DLD1 (cell line): ENCODE data around the gene C6orf141.

ENCODE experiments used
- in situ Hi-C: cut with HindIII; loops from 2 replicates; pipeline ENCODE4 v1.10.0; 2017; ENCODE audit warnings: low sequenced_read_pairs

The C6orf141 gene

DNA sequence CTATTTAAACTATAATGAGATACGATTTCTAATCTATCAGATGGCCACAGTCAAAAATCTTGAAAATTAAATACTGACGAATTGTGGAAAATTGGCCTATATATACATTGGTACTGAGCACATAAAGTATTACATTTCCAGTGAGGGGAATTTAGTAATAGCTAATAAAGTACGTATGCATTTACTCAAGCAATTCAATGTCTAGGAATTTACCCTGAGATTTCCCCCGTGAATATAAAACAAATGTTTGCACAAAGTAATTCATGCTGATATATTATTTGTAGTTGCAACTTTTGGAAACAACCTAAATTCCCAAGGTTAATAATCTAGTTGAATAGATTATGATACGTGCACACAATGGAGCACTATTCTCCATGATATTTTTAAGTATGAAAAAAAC is 14.7 kb upstream of the C6orf141 start:
- in situ Hi-C loops, result no loop called here

GRCh38 chr6:49539102-49539501 is 11.4 kb upstream of the C6orf141 start:
- in situ Hi-C loops, result no loop called here

GRCh38 chr6:49540614-49541013 is 9.9 kb upstream of the C6orf141 start:
- in situ Hi-C loops, result no loop called here

DNA sequence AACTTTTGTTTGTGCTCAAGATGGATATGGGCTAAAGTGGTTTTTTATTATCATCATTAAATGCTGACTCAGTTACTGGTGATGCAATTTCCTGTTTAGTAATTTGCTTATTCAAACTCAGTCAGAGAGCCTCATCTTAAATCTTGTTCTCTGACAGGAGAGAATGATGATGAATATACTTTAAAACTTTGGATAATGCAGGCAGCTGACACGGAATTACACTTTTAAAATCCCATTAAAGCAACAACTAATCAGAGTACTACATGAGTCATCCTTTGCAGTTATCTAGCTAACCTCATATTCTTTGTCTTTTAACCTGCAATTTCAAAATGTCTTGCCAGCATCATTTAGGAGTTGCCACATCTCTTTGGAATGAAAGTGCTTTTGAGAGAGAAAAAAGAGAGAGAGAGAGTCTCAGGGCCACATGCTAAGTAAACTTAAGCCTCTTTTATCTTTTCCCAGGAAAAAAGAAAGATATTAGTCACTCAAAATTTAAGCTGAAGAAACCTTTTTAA is 9.2 kb upstream of the C6orf141 start:
- in situ Hi-C loops, result no loop called here

GRCh38 chr6:49541936-49542335 is 8.5 kb upstream of the C6orf141 start:
- in situ Hi-C loops, result no loop called here

DNA sequence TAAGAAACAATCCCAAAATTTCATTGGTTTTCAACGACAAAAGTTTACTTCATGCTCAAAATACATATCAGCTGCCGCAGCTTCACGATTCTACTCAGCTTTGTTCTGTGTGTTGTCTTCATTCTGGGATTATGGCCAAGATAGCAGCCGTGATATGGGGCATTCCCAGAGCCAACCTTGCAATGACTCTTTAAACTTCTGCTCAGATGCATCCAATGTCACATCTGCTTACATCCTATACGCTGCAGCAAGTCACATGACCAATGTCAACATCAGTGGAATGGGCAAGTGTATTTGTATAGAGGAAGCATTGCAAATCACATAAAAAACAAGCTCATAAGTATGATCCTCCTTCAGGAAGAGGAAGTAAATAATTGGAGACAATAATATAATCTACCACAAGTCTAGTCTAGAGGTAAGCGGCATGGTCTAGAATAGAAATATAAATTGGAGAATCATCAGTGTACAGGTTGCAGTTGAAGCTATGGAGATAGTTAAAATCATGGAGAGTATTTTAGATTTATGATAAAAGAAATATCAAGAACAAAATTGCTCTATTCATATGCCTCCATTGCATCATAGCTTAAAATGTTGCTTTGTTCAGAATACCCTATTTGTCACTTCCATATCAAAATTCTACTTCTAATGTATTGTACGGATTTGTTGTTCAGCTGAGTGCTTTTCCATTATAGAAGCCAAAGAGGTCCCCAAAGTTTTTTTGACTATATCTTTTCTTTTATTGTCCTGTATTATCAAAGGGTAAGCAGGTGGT is 7.2 kb upstream of the C6orf141 start:
- in situ Hi-C loops, result no loop called here

DNA sequence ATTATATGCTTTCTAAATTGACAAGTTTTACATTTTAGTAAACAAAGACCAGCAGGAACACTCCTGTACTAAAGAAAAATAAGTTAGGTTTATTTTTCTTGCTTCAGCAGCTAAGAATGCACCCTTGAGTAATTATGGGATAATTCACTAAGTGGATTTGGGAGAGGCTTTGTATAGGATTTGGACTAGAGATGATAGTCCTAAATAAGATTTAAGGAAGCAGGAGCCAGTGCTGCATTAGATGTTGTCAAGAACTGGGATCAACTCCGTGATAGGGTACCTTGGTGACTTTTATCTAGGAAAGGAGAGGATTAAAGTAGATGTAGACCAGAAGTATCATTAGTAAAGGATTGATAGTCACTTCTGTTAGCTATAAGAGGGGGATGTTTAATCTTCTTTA is 4.1 kb upstream of the C6orf141 start:
- in situ Hi-C loops, result no loop called here

DNA sequence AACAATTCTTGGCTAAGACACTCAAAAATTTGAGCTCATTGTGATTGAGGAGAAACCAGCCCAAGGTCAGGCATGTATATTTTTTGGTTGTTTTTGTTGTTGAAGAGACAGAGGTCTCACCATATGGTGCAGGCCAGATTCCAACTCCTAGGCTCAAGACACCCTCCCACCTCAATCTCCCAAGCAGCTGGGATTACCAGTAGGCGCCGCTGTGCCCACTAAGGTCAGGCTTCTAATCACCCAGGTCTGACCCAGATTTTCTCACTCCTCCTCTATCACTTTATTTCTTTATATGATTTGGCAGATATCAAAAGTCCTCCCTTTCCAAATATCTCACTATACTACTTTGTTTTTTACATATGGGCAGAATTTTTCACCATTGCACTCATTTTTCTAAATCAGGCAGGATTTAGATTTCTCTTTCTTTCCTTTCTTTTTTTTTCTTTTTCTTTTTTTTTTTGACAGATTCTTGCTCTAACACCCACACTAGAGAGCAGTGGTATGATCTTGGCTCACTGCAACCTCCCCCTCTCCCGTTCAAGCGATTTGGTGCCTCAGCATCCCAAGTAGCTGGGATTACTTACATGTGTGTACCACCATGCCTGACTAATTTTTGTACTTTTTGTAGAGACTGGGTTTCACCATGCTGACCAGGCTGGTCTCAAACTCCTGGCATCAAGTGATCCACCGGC is 1.7 kb upstream of the C6orf141 start:
- in situ Hi-C loops, result no loop called here

GRCh38 chr6:49549691-49550491 is 577 bp upstream of the C6orf141 start:
- in situ Hi-C loops, result no loop called here

DNA sequence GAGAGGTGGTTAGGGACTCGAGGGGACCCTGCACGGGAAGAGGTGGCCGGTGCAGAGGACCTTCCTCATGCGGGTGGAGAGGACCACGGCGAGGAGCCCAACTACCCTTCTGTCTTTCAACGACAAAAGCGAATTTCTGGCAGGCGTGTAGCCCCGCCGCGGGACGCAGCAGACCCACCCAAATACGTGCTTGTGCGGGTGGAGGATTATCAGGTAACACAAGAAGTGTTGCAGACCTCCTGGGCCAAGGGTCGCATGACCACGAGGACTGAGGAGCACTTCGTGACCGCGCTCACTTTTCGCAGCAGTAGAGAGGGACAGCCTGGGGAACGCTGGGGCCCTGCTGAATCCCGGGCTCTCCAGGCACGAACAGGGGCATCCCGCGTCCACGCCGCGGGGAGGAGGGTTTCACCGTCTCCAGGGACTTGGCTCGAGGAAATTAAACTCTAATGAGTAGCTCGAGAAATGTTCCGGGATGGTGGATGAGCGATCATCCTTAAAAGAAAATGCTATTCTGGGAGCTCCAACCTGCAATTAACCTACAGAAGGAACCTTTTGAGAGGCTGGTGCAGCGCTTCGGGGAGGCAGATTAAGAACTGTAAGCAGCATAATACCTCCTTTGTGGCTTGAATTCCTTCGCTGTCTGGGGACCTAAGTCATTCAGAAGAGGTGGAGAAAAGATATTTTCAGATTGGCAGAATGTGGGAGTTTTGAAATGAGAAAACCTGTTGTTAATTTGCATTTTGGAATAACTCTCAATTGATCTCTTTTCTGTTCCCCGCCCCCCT is 804 bp downstream of the C6orf141 start:
- in situ Hi-C loops, result no loop called here

- in situ Hi-C loops, result no loop called here
Measured at GRCh38 chr6:49551866-49552129, 1.3 kb downstream of the C6orf141 start.

- in situ Hi-C loops, result no loop called here
Measured at GRCh38 chr6:49552596-49552995, 2.1 kb downstream of the C6orf141 start.

GRCh38 chr6:49553384-49553783 is 2.9 kb downstream of the C6orf141 start:
- in situ Hi-C loops, result no loop called here

DNA sequence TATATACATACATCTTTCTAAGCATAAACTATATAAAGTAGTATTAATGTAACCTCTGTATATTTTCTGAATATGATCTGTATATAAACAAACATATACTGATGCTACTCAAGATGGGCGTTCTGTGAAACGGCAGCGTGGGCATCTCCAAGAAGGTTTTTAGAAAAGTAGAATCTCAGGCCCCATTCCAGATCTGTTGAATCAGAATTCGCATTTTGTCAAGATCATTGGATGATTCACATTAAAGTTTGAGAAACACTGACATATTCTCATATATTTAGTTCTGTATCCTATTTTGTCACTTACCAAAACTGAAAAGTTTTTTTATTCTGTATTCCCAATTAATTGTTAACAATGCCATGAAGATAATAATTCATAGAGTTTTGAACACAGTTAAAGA is 5.5 kb downstream of the C6orf141 start:
- in situ Hi-C loops, result no loop called here

DNA sequence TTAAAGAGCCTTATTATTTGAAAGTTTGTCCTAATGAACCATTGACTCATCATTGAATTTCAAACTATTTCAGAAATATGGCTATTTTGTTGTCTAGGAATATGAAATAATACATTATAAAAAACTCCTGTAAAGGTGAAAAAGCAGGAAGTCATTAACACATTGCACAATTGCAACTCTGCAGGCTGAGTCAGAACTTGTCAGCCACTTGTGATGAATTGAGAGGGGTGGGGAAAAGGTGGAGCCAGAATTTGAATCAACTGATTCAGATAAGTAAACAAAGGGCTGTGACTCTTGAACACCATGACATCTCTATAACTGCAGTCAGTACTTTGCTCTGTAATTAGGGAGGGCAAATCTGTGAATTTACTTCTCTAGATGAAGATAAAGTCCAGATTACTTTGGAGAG is 6.0 kb downstream of the C6orf141 start:
- in situ Hi-C loops, result no loop called here

- in situ Hi-C loops, result no loop called here
Measured at GRCh38 chr6:49557177-49557576, 6.7 kb downstream of the C6orf141 start.

DNA sequence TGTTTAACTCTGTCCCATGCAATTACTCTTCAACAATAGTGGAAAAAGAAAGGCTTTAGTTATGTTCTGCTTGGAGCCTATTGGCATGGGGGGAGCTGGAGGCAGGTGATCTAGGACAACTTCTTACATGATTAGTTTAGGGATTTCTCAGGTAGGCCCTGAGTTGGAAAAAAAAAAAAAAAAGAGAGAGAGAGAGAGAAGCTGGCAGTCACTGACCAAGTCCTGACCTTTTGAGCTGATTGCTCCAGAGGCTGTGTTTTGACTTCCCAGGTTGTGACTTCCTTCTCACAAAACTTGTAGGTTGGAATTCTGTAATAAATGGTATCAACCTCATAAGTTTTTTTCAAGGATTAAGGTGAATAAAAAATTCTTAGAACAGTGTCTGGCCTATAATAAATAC is 7.8 kb downstream of the C6orf141 start:
- in situ Hi-C loops, result no loop called here

- in situ Hi-C loops, result no loop called here
Measured at GRCh38 chr6:49563006-49563886, 12.8 kb downstream of the C6orf141 start.

- in situ Hi-C loops, result no loop called here
Measured at GRCh38 chr6:49564552-49564951, 14.1 kb downstream of the C6orf141 start.

GRCh38 chr6:49565261-49565660 is 14.8 kb downstream of the C6orf141 start:
- in situ Hi-C loops, result no loop called here
